GM12878 (cell line): ENCODE results near the gene PBOV1. TPM values are rescaled to one million over a fixed set of nuclear protein-coding genes. Genes with fewer than 3 reads are reported as not detected.

Source experiments
- ATAC-seq: fragments of 200-7000 bp; cut with Tn5 transposase; 3 replicates; pipeline ENCODE4 v1.9.1; 2020; ENCODE audit warnings: mild to moderate bottlenecking, moderate library complexity
- BruUV-seq: library from RNA; stranded (reverse); fragments of 400-500 nt; replicated peaks from 2 replicates; lab custom pipeline; 2021; lab: Mats Ljungman, UMichigan
- CTCF ChIA-PET: fragments of 300-600 bp; sonication (Branson Sonifier 250); formaldehyde crosslinking; extraction: SDS; loops from one replicate; lab custom pipeline; 2021; ENCODE audit warnings: inconsistent platforms; lab: Yijun Ruan, JAX
- POLR2A ChIA-PET: fragments of 350-600 bp; formaldehyde crosslinking; extraction: SDS; loops from one replicate; lab custom pipeline; 2021; ENCODE audit warnings: inconsistent platforms; lab: Charles Lee
- RAD21 ChIA-PET: fragments of 300-600 bp; sonication (Branson Sonifier 250); formaldehyde crosslinking; loops from one replicate; lab custom pipeline; 2023; ENCODE audit warnings: antibody characterized with exemption; ENCODE audit not compliant: unreplicated experiment; lab: Charles Lee
- SMC1A ChIA-PET: fragments of 300-600 bp; sonication (Branson Sonifier 250); formaldehyde crosslinking; loops from one replicate; lab custom pipeline; 2023; ENCODE audit not compliant: unreplicated experiment, uncharacterized antibody; lab: Charles Lee
- DNase-seq: peaks from one replicate; pipeline ENCODE4 v3.0.0-alpha.2; 2011; ENCODE audit warnings: low read depth, low spot score
- FAIRE-seq: peaks from 3 replicates; lab custom pipeline; 2011; peaks lifted over from hg19 to GRCh38; lab: Jason Lieb, UNC
- H2AFZ ChIP-seq: 2 replicates; pipeline ENCODE4 v1.6.0; 2011; ENCODE audit warnings: low read depth, low read length, control low read depth; ENCODE audit not compliant: control insufficient read depth
- H3K27ac ChIP-seq: 2 replicates; pipeline ENCODE4 v1.5.1; 2011; ENCODE audit warnings: control low read depth; ENCODE audit not compliant: control insufficient read depth, insufficient read depth
- H3K27me3 ChIP-seq, 2 experiments: replicated peaks in 1 of 2; 2 replicates each; pipeline versions ENCODE4 v1.6.0 to v1.6.1; 2011; ENCODE audit warnings: low read length in 1 of 2; ENCODE audit not compliant: control insufficient read depth in 2 of 2, insufficient read depth in 2 of 2
- H3K36me3 ChIP-seq, 2 experiments: 2 replicates each; pipeline ENCODE4 v1.5.1; 2011; ENCODE audit warnings: low read length in 1 of 2; ENCODE audit not compliant: control insufficient read depth in 2 of 2, insufficient read depth in 2 of 2
- H3K4me1 ChIP-seq: 2 replicates; pipeline ENCODE4 v1.6.1; 2011; ENCODE audit warnings: mild to moderate bottlenecking, low read length, moderate library complexity, mixed read lengths; ENCODE audit not compliant: control insufficient read depth, insufficient read depth
- H3K4me2 ChIP-seq: 2 replicates; pipeline ENCODE4 v1.6.0; 2011; ENCODE audit warnings: control low read depth; ENCODE audit not compliant: control insufficient read depth, insufficient read depth
- H3K4me3 ChIP-seq: fragments of 200-600 bp; sonication (generic); 2 replicates; pipeline ENCODE4 v1.5.1; 2016
- H3K79me2 ChIP-seq: 2 replicates; pipeline ENCODE4 v1.6.0; 2011; ENCODE audit warnings: low read length; ENCODE audit not compliant: control insufficient read depth, insufficient read depth
- H3K9ac ChIP-seq: 2 replicates; pipeline ENCODE4 v1.8.0; 2011; ENCODE audit warnings: low read length, control low read depth, mixed read lengths; ENCODE audit not compliant: control insufficient read depth, insufficient read depth
- H3K9me3 ChIP-seq: replicated peaks from 3 replicates; pipeline ENCODE4 v1.5.1; 2011; ENCODE audit warnings: mild to moderate bottlenecking, low read length; ENCODE audit not compliant: control insufficient read depth, insufficient read depth
- H4K20me1 ChIP-seq: 2 replicates; pipeline ENCODE4 v1.6.0; 2011; ENCODE audit not compliant: control insufficient read depth, insufficient read depth
- CBFB ChIP-seq: IDR thresholded peaks from 2 replicates; pipeline ENCODE4 v1.6.1; 2016; ENCODE audit warnings: antibody characterized with exemption, low read depth
- CBX5 ChIP-seq: sonication (generic); IDR thresholded peaks from 2 replicates; pipeline ENCODE4 v1.6.1; 2016; ENCODE audit warnings: low read depth, moderate library complexity, mild to moderate bottlenecking, inconsistent platforms
- CHD1 ChIP-seq: IDR thresholded peaks from 2 replicates; pipeline ENCODE4 v1.6.1; 2012; ENCODE audit warnings: low read depth, low read length, improper control_type of control experiment
- FOS ChIP-seq: IDR thresholded peaks from 3 replicates; pipeline ENCODE4 v1.6.1; 2011; ENCODE audit warnings: borderline replicate concordance; ENCODE audit not compliant: insufficient read length; ENCODE audit errors: extremely low read depth
- IKZF1 ChIP-seq: fragments of 450-650 bp; conservative IDR thresholded peaks from 2 replicates; pipeline ENCODE4 v1.6.1; 2017; ENCODE audit warnings: antibody characterized with exemption, mild to moderate bottlenecking
- POLR2A ChIP-seq: IDR thresholded peaks from 2 replicates; pipeline ENCODE4 v1.6.1; 2011; ENCODE audit warnings: low read depth, mild to moderate bottlenecking, low read length
- POLR2AphosphoS2 ChIP-seq: IDR thresholded peaks from 2 replicates; pipeline ENCODE4 v1.6.1; 2011; ENCODE audit warnings: low read depth, mild to moderate bottlenecking, low read length, improper control_type of control experiment, moderate library complexity
- RAD51 ChIP-seq: fragments of 450-650 bp; IDR thresholded peaks from 2 replicates; pipeline ENCODE4 v1.6.1; 2016; ENCODE audit warnings: moderate library complexity, mild to moderate bottlenecking, inconsistent platforms
- RCOR1 ChIP-seq: conservative IDR thresholded peaks from 2 replicates; pipeline ENCODE4 v1.6.1; 2012; ENCODE audit warnings: low read depth, low read length, improper control_type of control experiment
- RELA ChIP-seq: fragments of 450-650 bp; IDR thresholded peaks from 2 replicates; pipeline ENCODE4 v1.8.0; 2014; ENCODE audit warnings: borderline replicate concordance; ENCODE audit not compliant: partially characterized antibody
- SIN3A ChIP-seq: IDR thresholded peaks from 2 replicates; pipeline ENCODE4 v1.6.1; 2012; ENCODE audit warnings: low read depth, low read length, improper control_type of control experiment
- SP1 ChIP-seq: IDR thresholded peaks from one replicate; pipeline ENCODE4 v1.6.1; 2011; ENCODE audit warnings: low read depth, low read length
- SREBF2 ChIP-seq: IDR thresholded peaks from 2 replicates; pipeline ENCODE4 v1.6.1; 2012; ENCODE audit warnings: mild to moderate bottlenecking, low read length
- SUPT20H ChIP-seq: IDR thresholded peaks from 2 replicates; pipeline ENCODE4 v1.6.1; 2011; ENCODE audit warnings: low read depth, mild to moderate bottlenecking, low read length, moderate library complexity, borderline replicate concordance; ENCODE audit not compliant: control insufficient read depth
- ZNF384 ChIP-seq: IDR thresholded peaks from 2 replicates; pipeline ENCODE4 v1.6.1; 2012; ENCODE audit warnings: low read depth, mild to moderate bottlenecking, low read length, improper control_type of control experiment, borderline replicate concordance
- WGBS: methylation state at CpG from one replicate; pipeline ENCODE4 v1.1.6; 2016; ENCODE audit warnings: low lambda C conversion rate; ENCODE audit not compliant: insufficient replicate concordance, insufficient coverage; ENCODE audit errors: missing lambda C conversion rate; 5-methylcytosine and 5-hydroxymethylcytosine counted together
- in situ Hi-C: fragments of 300-500 bp; cut with MboI; formaldehyde crosslinking; loops from 9 replicates; pipeline ENCODE4 v1.14.3; 2018; ENCODE audit warnings: mixed read lengths
- intact Hi-C: fragments of 100-400 bp; cut with micrococcal nuclease; formaldehyde crosslinking; loops from one replicate; pipeline ENCODE4 v1.14.2; 2022; ENCODE audit not compliant: unreplicated experiment
- polyA plus RNA-seq, 11 experiments: library from polyadenylated mRNA; depleted of rRNA in 4 of 11; unstranded in 6 of 11; stranded (reverse) in 5 of 11; fragments of >200 nt; fragmentation: Nextera tagmentation in 4 of 11; fragmentation: Illumina TruSeq in 1 of 11; extraction: Ambion mirVana in 4 of 11; extraction: Trizol in 1 of 11; gene quantifications; 1 replicate in 1 of 11; 2 replicates in 10 of 11; pipeline versions ENCODE4 v1.2.1 to v1.2.3, GENCODE V29; 2011 to 2016; ENCODE audit warnings: inconsistent platforms in 2 of 11, missing spikeins in 2 of 11, low read depth in 1 of 11
- total RNA-seq, 4 experiments: library from RNA; depleted of rRNA in 3 of 4; stranded (reverse); fragments of >200 nt in 3 of 4; fragmentation: Illumina TruSeq in 1 of 4; extraction: Trizol in 1 of 4; gene quantifications; 2 replicates each; pipeline versions ENCODE4 v1.2.1 to v1.2.3, GENCODE V29; 2013 to 2021
- TF ChIP-seq, protein P1 (sequence below): fragments of 450-650 bp; IDR thresholded peaks from 2 replicates; pipeline ENCODE4 v1.6.1; 2017; ENCODE audit warnings: mild to moderate bottlenecking, low read depth, inconsistent platforms; ENCODE audit not compliant: poor library complexity, severe bottlenecking
- TF ChIP-seq, protein P2 (sequence below): fragments of 450-650 bp; formaldehyde crosslinking; IDR thresholded peaks from 2 replicates; pipeline ENCODE4 v1.4.0; 2022; ENCODE audit warnings: mild to moderate bottlenecking, moderate library complexity

PBOV1 gene
- total and polyA plus RNA-seq, 10 of the 15 experiments (the other 5 are each of a cell fraction or from before 2014, with no cell fraction given): not detected

DNA sequence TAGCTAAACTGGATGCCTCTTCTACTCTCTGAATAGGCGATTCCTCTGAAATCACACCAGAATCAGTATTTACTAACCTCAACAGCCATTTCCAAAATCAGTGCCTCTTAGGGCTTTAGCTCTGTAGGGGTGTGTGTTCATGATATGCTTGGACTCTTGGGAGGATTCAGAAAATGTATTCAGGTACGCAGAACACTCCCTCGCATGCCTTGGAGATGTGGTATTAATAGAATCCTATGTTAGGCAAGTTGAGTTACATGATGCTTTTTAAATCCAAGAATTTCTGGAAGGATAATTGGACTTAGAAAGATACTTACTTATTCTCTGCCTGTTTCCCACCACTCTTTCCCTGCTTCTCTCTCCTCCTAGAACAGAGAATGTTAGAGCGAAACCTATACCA lies 31.8 kb upstream of the PBOV1 start (continued):
- TF ChIP-seq CHD1: no peak
- no peak for TF ChIP-seq FOS
- no peak for TF ChIP-seq RCOR1
- no peak for TF ChIP-seq SREBF2
- TF ChIP-seq CBX5: no peak
- TF ChIP-seq CBFB: no peak
- no peak for TF ChIP-seq SIN3A
- TF ChIP-seq, protein P1, sequence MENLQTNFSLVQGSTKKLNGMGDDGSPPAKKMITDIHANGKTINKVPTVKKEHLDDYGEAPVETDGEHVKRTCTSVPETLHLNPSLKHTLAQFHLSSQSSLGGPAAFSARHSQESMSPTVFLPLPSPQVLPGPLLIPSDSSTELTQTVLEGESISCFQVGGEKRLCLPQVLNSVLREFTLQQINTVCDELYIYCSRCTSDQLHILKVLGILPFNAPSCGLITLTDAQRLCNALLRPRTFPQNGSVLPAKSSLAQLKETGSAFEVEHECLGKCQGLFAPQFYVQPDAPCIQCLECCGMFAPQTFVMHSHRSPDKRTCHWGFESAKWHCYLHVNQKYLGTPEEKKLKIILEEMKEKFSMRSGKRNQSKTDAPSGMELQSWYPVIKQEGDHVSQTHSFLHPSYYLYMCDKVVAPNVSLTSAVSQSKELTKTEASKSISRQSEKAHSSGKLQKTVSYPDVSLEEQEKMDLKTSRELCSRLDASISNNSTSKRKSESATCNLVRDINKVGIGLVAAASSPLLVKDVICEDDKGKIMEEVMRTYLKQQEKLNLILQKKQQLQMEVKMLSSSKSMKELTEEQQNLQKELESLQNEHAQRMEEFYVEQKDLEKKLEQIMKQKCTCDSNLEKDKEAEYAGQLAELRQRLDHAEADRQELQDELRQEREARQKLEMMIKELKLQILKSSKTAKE: no peak

DNA sequence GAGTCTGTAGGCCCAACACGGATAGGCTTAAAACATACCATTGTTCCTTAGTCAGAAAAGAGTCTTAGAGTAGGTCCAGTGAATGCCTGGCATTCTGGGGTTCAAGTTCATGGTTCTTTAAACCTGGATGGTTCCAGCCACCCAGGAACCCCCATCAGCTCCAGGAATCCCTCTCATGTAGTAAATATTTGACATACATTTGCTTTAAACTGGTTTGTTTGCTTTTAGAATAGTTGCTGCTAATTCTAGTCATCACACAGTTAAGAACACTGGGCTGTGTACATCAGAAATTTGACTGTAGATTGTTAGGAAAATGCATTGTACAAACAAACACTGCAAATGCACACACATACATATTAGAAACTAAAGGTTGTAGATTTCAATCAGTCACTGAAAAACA lies 30.6 kb upstream of the PBOV1 start:
- Histone ChIP-seq H3K36me3 (no peaks in the 10 kb centered on the region), H3K79me2 (no peaks in the 10 kb centered on the region), H3K9me3 (no peaks in the 10 kb centered on the region), H2AFZ (no peak overlapping the region), H3K27ac (no peak overlapping the region), H3K9ac (no peak overlapping the region), H3K4me3 (no peak overlapping the region), H3K27me3 (peaks cover 0 to 2% of the 10 kb centered on the region in 2 experiments; a peak in 1 of 4 replicates), H3K4me2 (no peak overlapping the region), H3K4me1 (no peaks in the 10 kb centered on the region), H4K20me1 (no peaks in the 10 kb centered on the region)
- ChIA-PET RAD21 (no interaction called here), CTCF (interaction anchor here (1.1 kb wide), 1 partner anchor 39 kb away, joined by 3 read pairs; no protein-coding TSS in a partner anchor), SMC1A (interaction anchor here (0.9 kb wide), 1 partner anchor 9 kb away, joined by 3 read pairs; no protein-coding TSS in a partner anchor), POLR2A (no interaction called here)
- intact Hi-C loops: no loop called here
- in situ Hi-C loops: no loop called here
- ATAC-seq (no peak), DNase-seq (no peak), FAIRE-seq (no peak)
- no TSS peak for BruUV-seq
- 0% methylated on average over 1 of the region's 1 CpG for WGBS
- no peak for TF ChIP-seq SUPT20H
- TF ChIP-seq IKZF1: no peak
- no peak for TF ChIP-seq POLR2A
- no peak for TF ChIP-seq RELA
- TF ChIP-seq, protein P2, sequence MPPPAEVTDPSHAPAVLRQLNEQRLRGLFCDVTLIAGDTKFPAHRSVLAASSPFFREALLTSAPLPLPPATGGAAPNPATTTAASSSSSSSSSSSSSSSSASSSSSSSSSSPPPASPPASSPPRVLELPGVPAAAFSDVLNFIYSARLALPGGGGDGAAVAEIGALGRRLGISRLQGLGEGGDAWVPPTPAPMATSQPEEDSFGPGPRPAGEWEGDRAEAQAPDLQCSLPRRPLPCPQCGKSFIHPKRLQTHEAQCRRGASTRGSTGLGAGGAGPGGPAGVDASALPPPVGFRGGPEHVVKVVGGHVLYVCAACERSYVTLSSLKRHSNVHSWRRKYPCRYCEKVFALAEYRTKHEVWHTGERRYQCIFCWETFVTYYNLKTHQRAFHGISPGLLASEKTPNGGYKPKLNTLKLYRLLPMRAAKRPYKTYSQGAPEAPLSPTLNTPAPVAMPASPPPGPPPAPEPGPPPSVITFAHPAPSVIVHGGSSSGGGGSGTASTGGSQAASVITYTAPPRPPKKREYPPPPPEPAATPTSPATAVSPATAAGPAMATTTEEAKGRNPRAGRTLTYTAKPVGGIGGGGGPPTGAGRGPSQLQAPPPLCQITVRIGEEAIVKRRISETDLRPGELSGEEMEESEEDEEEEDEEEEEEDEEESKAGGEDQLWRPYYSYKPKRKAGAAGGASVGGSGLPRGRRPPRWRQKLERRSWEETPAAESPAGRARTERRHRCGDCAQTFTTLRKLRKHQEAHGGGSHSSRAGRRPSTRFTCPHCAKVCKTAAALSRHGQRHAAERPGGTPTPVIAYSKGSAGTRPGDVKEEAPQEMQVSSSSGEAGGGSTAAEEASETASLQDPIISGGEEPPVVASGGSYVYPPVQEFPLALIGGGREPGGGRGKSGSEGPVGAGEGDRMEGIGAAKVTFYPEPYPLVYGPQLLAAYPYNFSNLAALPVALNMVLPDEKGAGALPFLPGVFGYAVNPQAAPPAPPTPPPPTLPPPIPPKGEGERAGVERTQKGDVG (CRISPR knock-in tag): no peak
- TF ChIP-seq RAD51: no peak
- TF ChIP-seq ZNF384: no peak
- TF ChIP-seq SP1: no peak
- TF ChIP-seq POLR2AphosphoS2: no peak
